BE2C (cell line): ENCODE results near the gene ABR.

ENCODE experiments used
- DNase-seq: peaks from one replicate; pipeline ENCODE4 v3.0.0-alpha.2; 2020
- H3K27me3 ChIP-seq: fragments of 250-450 bp; sonication (Bioruptor Pico); 2 replicates; pipeline ENCODE4 v1.5.1; 2020; ENCODE audit warnings: mild to moderate bottlenecking
- H3K36me3 ChIP-seq: fragments of 250-450 bp; sonication (Bioruptor Pico); 2 replicates; pipeline ENCODE4 v1.5.1; 2020; ENCODE audit warnings: mild to moderate bottlenecking
- H3K4me1 ChIP-seq: fragments of 250-450 bp; sonication (Bioruptor Pico); 2 replicates; pipeline ENCODE4 v1.5.1; 2020
- H3K4me3 ChIP-seq: 2 replicates; pipeline ENCODE4 v1.5.1; 2011; ENCODE audit warnings: low read depth, low read length
- H3K9me3 ChIP-seq: fragments of 250-450 bp; sonication (Bioruptor Pico); 2 replicates; pipeline ENCODE4 v1.5.1; 2020
- TF ChIP-seq, protein P1 (sequence below): IDR thresholded peaks from 2 replicates; pipeline ENCODE4 v1.5.1; 2012; ENCODE audit warnings: mild to moderate bottlenecking, low read depth, low read length

The ABR gene

DNA sequence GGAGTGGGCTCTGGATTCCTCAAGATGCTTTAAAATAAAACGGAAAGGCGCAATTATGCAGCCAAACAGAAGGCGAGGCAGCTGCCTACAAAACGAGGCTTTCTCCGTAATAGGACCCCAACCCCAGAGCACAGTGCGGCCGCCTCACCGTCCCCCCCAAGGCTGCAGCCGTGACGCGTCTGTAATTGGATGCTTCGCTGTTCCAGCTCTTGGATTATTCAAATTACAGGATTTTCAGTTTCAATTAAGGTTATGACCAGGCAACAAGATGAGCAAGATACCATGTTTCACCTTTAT is 37.3 kb upstream of the ABR start:
- TF ChIP-seq, protein P1, sequence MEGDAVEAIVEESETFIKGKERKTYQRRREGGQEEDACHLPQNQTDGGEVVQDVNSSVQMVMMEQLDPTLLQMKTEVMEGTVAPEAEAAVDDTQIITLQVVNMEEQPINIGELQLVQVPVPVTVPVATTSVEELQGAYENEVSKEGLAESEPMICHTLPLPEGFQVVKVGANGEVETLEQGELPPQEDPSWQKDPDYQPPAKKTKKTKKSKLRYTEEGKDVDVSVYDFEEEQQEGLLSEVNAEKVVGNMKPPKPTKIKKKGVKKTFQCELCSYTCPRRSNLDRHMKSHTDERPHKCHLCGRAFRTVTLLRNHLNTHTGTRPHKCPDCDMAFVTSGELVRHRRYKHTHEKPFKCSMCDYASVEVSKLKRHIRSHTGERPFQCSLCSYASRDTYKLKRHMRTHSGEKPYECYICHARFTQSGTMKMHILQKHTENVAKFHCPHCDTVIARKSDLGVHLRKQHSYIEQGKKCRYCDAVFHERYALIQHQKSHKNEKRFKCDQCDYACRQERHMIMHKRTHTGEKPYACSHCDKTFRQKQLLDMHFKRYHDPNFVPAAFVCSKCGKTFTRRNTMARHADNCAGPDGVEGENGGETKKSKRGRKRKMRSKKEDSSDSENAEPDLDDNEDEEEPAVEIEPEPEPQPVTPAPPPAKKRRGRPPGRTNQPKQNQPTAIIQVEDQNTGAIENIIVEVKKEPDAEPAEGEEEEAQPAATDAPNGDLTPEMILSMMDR = no peak
- Histone ChIP-seq H3K9me3 (no peaks in the 10 kb centered on the region), H3K27me3 (peaks cover 13% of the 10 kb centered on the region), H3K4me3 (no peak overlapping the region), H3K36me3 (no peaks in the 10 kb centered on the region), H3K4me1 (no peaks in the 10 kb centered on the region)
- DNase-seq = no peak

DNA sequence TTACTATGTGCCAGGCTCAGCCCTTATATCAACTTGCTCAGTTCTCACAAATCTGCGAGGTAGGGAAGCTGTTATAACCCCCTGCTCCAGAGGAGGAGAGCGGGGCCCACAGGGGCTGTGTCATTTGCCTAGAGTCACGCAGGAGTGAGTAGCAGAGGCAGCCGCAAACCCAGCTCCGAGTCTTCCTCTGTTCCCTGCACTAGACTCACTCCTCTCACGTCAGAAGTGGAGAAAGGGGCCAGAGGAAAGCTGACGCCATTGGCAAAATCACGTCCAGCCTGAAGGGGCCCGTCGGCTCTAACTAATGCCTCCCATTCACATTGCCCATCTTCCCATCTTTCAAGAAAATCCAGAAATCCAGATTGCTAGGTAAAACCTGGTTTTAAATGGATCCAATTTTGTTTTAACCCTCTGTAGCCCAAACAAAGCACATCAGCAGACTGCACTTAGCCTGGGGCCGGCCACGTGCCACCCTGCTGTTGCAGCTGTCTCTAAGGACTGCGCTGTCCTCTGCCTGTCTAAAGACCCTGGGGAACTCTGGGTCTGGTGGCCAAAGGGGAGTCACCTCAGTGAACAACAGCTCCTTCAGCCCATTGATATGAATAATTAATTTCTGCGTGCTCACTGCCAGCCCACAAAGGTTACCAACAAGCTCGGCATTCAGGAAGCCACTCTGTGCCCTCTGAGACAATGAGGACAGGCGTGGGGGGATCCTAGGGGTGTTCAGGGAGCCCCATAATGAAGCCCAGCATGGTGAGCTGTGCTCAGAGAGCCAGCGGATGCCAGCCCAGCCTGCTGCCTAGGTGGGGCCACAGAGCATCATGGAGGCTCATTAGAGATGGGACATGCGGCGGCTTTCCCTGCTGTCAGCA is 36.7 kb upstream of the ABR start:
- peaks cover 17% of the 10 kb centered on the region for H3K27me3 ChIP-seq
- H3K4me3 ChIP-seq = no peak overlapping the region
- no peaks in the 10 kb centered on the region for H3K36me3 ChIP-seq
- H3K9me3 ChIP-seq = no peaks in the 10 kb centered on the region
- no peak for DNase-seq
- no peaks in the 10 kb centered on the region for H3K4me1 ChIP-seq
- TF ChIP-seq, protein P1 = no peak

DNA sequence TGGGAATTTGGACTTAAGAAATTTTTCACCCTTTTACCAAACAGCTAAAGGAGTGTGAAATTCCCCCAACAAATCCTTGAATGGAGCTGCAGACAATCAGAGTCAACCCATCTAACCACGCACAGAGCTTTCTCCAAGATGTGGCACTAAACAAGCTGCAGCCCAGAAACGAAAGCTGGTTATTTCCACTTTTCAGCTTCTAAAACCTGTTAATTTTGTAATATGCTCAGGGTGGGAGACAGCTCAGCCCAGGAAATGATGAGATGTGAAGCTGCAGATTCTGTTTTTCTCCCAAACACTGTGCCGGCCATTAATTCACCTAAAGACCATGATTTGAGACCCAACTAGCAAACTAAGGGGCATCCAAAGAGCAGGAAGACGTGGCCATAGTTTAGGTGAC is 33.2 kb upstream of the ABR start:
- Histone ChIP-seq H3K4me1 (no peaks in the 10 kb centered on the region), H3K4me3 (no peak overlapping the region), H3K36me3 (no peaks in the 10 kb centered on the region), H3K9me3 (no peaks in the 10 kb centered on the region), H3K27me3 (peaks cover 39% of the 10 kb centered on the region)
- TF ChIP-seq, protein P1 = no peak
- DNase-seq = no peak

DNA sequence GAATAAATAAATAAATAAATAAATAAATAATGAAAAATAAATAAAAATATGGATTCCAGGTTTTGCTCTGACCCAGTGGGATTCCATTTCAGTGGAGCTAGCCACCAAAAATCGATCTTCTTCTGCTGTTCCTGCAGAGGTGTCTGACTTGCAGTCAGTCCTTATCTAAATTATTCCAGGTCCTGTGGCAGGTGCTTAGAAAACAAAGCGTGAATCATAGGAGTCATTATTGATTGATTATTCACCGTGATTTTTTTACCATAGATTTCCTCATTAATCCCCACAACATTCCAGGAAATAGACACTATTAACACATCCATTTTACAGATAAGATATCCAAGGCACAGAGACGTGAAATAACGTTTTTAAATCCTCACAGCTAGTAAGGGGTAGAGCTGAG is 31.5 kb upstream of the ABR start:
- Histone ChIP-seq H3K4me1 (no peaks in the 10 kb centered on the region), H3K9me3 (no peaks in the 10 kb centered on the region), H3K4me3 (no peak overlapping the region), H3K36me3 (no peaks in the 10 kb centered on the region), H3K27me3 (peaks cover 42% of the 10 kb centered on the region)
- TF ChIP-seq, protein P1 = no peak
- DNase-seq = no peak

DNA sequence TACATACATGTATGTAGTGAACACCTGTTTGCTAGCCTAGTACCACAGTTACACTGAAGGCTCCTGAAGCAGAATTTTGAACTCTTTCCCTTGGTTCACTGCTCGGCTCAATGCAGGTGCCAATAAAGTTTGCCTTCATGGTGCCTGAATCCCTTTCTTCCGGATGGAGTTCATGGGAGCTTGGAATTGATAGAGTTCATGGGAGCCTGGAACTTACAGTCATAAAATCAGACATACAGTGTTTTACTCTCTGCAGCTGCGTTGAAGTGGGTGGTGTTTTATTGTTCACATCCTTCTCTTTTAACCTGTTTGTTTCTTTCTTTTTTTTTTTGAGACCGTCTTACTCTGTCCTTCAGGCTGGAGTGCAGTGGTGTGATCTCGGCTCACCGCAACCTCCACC is 29.2 kb upstream of the ABR start:
- H3K27me3 ChIP-seq = peaks cover 42% of the 10 kb centered on the region
- no peaks in the 10 kb centered on the region for H3K36me3 ChIP-seq
- no peaks in the 10 kb centered on the region for H3K4me1 ChIP-seq
- no peak overlapping the region for H3K4me3 ChIP-seq
- TF ChIP-seq, protein P1 = no peak
- no peaks in the 10 kb centered on the region for H3K9me3 ChIP-seq
- no peak for DNase-seq

DNA sequence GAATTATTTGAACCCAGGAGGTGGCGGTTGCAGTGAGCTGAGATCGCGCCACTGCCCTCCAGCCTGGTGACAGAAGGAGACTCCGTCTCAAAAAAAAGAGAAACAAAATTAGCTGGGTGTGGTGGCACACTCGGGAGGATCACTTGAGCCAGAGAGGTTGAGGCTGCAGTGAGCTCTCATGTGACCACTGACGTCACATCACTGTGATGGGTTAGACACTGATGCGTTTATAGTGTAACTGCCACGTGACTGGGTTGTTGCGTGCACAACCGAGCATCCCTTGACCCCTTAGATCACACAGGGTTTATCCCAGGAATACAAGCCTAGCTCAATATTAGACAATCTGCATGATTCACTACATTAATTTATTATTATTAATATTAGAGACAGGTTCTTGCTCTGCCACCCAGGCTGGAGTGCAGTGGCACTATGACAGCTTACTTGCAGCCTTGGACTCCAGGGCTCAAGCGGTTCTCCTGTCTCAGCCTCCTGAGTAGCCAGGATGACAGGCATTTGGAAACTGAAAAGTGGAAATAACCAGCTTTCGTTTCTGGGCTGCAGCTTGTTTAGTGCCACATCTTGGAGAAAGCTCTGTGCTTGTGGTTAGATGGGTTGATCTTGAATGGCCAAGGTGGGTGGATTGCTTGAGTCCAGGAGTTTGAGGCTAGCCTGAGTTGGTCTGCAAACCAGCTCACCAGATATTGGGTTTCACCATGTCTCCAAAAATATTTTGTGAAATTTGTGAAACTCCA is 26.4 kb upstream of the ABR start:
- TF ChIP-seq, protein P1 = no peak
- Histone ChIP-seq H3K4me3 (no peak overlapping the region), H3K9me3 (no peaks in the 10 kb centered on the region), H3K27me3 (peaks cover 23% of the 10 kb centered on the region), H3K36me3 (no peaks in the 10 kb centered on the region), H3K4me1 (no peaks in the 10 kb centered on the region)
- no peak for DNase-seq
